Bladder microvascular endothelial cell (primary cell): ENCODE results near the gene NPTN. TPM values are rescaled to one million over a fixed set of nuclear protein-coding genes. Genes with fewer than 3 reads are reported as not detected.

Experiments
- total RNA-seq: library from RNA; depleted of rRNA; stranded (reverse); fragments of >200 nt; gene quantifications from 2 replicates; pipeline ENCODE4 v1.2.3, GENCODE V29; 2014

NPTN gene
- 48.7 and 118 TPM in 2 replicates for total RNA-seq

GRCh38 chr15:73633111-73633990, at the start of gene NPTN:
NPTN (minus strand) TSS chr15:73633389; CDS start chr15:73633215, 174 bp downstream.

Other genes with a start within 250 kb of the NPTN start
- gene REC114, start 190.2 kb downstream of the NPTN start, total RNA-seq: not detected in 2 replicates
- 21.9 and 82.4 TPM in 2 replicates for gene CD276, start 51.0 kb upstream of the NPTN start, total RNA-seq
- gene INSYN1, start 120.0 kb upstream of the NPTN start, total RNA-seq: 0.13 and 0.16 TPM in 2 replicates
- not detected in 2 replicates for gene TBC1D21, start 240.2 kb upstream of the NPTN start, total RNA-seq